Fibroblast of pulmonary artery (primary cell): ENCODE results near the gene RIMS4.

Experiments used
- DNase-seq: peaks from one replicate; pipeline ENCODE4 v3.0.0-alpha.2; 2010; ENCODE audit warnings: low read depth
- H3K4me3 ChIP-seq: replicated peaks from 2 replicates; pipeline ENCODE4 v1.5.1; 2011; ENCODE audit warnings: low read depth, mild to moderate bottlenecking, control low read depth, low read length, moderate library complexity
- CTCF ChIP-seq: IDR thresholded peaks from 2 replicates; pipeline ENCODE4 v1.5.1; 2011; ENCODE audit warnings: mild to moderate bottlenecking, control low read depth, low read length, inconsistent platforms; ENCODE audit errors: missing control alignments

Gene RIMS4

GRCh38 chr20:44707018-44707579, 103.2 kb downstream of the RIMS4 start:
- TF ChIP-seq CTCF: no peak
- no peak overlapping the region for H3K4me3 ChIP-seq
- DNase-seq: no peak

GRCh38 chr20:44706301-44707017, 103.9 kb downstream of the RIMS4 start:
- peak; percentile 33 for DNase-seq
- TF ChIP-seq CTCF: no peak
- no peak overlapping the region for H3K4me3 ChIP-seq

GRCh38 chr20:44705364-44706094, 104.8 kb downstream of the RIMS4 start:
- TF ChIP-seq CTCF: no peak
- DNase-seq: no peak
- no peak overlapping the region for H3K4me3 ChIP-seq

- peak; percentile 35 for DNase-seq
Observed at GRCh38 chr20:44704551-44704971, 105.8 kb downstream of the RIMS4 start.

GRCh38 chr20:44703956-44704488, 106.3 kb downstream of the RIMS4 start:
- DNase-seq: no peak
- no peak for TF ChIP-seq CTCF
- H3K4me3 ChIP-seq: no peak overlapping the region

More at GRCh38 chr20:44704551-44704971, 105.8 kb downstream of the RIMS4 start:
- H3K4me3 ChIP-seq: no peak overlapping the region
- no peak for TF ChIP-seq CTCF

GRCh38 chr20:44703183-44703925, 107.0 kb downstream of the RIMS4 start:
- no peak for TF ChIP-seq CTCF
- H3K4me3 ChIP-seq: no peak overlapping the region
- no peak for DNase-seq
